ENCODE results near the gene PRCD. TPM values are rescaled to one million over a fixed set of nuclear protein-coding genes. Genes with fewer than 3 reads are reported as not detected.

PRCD gene
- polyA plus RNA-seq, 1 donor (not counting 4 experiments of a cell fraction or from before 2014, with no cell fraction given) = 1.2 TPM

- no peak for FAIRE-seq
- Histone ChIP-seq H3K9me1 (ENCODE audit: control insufficient read depth, extremely low read depth, insufficient read depth, low read length) (peaks cover 3% of the 10 kb centered on the region), H3K4me2 (ENCODE audit: control insufficient read depth, extremely low read depth, insufficient read depth, low read depth, low read length) (no peak overlapping the region), H3K27me3 (ENCODE audit: control insufficient read depth, extremely low read depth, insufficient read depth, low read length) (no peaks in the 10 kb centered on the region), H4K20me1 (ENCODE audit: control insufficient read depth, extremely low read depth, insufficient read depth, low read length) (peaks cover 21% of the 10 kb centered on the region), H3K4me1 (ENCODE audit: control insufficient read depth, extremely low read depth, insufficient read depth, low read length) (peaks cover 49% of the 10 kb centered on the region), H3K27ac (ENCODE audit: control insufficient read depth, insufficient read depth, low read length) (no peak overlapping the region), H3K9ac (ENCODE audit: control insufficient read depth, extremely low read depth, insufficient read depth, low read length) (no peak overlapping the region), H3K36me3 (ENCODE audit: control insufficient read depth in 2 of 2, extremely low read depth in 1 of 2, insufficient read depth in 2 of 2, low read length in 2 of 2) (peaks cover 5 to 6% of the 10 kb centered on the region in 2 experiments), H2AFZ (ENCODE audit: control insufficient read depth, low read length) (no peak overlapping the region), H3K79me2 (ENCODE audit: control insufficient read depth, insufficient read depth, low read length) (peaks cover 59% of the 10 kb centered on the region), H3K9me3 (ENCODE audit: control insufficient read depth, low read depth, low read length) (no peaks in the 10 kb centered on the region), H3K4me3 (ENCODE audit: control insufficient read depth in 2 of 3, extremely low read depth in 1 of 3, insufficient read depth in 2 of 3, low read depth in 1 of 3, low read length in 3 of 3) (no peak overlapping the region)
- no peak for TF ChIP-seq CTCF (optimal IDR thresholded peaks at IDR 0.05 in 1 of 3, IDR thresholded peaks at IDR 0.05 in 1 of 3, conservative IDR thresholded peaks at IDR 0.05 in 1 of 3; ENCODE audit: extremely low read depth in 1 of 3, insufficient read depth in 2 of 3, low read length in 3 of 3)
- TF ChIP-seq EZH2 (IDR thresholded peaks at IDR 0.05; ENCODE audit: low read length) = no peak
- no peak for DNase-seq (ENCODE audit: low read depth, low spot score)
- dilution Hi-C loops (cut with MboI; ENCODE audit: extremely low pct_ligation_motif_present, low sequenced_read_pairs) = no loop called here
Measured at GRCh38 chr17:76495663-76496400, 44.0 kb upstream of the PRCD start.

- Histone ChIP-seq H3K4me2 (ENCODE audit: control insufficient read depth, extremely low read depth, insufficient read depth, low read depth, low read length) (no peak overlapping the region), H2AFZ (ENCODE audit: control insufficient read depth, low read length) (no peak overlapping the region), H3K9me3 (ENCODE audit: control insufficient read depth, low read depth, low read length) (no peaks in the 10 kb centered on the region), H3K4me3 (ENCODE audit: control insufficient read depth in 2 of 3, extremely low read depth in 1 of 3, insufficient read depth in 2 of 3, low read depth in 1 of 3, low read length in 3 of 3) (no peak overlapping the region), H3K79me2 (ENCODE audit: control insufficient read depth, insufficient read depth, low read length) (peaks cover 62% of the 10 kb centered on the region), H3K9me1 (ENCODE audit: control insufficient read depth, extremely low read depth, insufficient read depth, low read length) (peaks cover 3% of the 10 kb centered on the region), H4K20me1 (ENCODE audit: control insufficient read depth, extremely low read depth, insufficient read depth, low read length) (peaks cover 21% of the 10 kb centered on the region), H3K9ac (ENCODE audit: control insufficient read depth, extremely low read depth, insufficient read depth, low read length) (no peak overlapping the region), H3K27me3 (ENCODE audit: control insufficient read depth, extremely low read depth, insufficient read depth, low read length) (no peaks in the 10 kb centered on the region), H3K27ac (ENCODE audit: control insufficient read depth, insufficient read depth, low read length) (no peak overlapping the region), H3K4me1 (ENCODE audit: control insufficient read depth, extremely low read depth, insufficient read depth, low read length) (peaks cover 50% of the 10 kb centered on the region), H3K36me3 (ENCODE audit: control insufficient read depth in 2 of 2, extremely low read depth in 1 of 2, insufficient read depth in 2 of 2, low read length in 2 of 2) (peaks cover 5 to 6% of the 10 kb centered on the region in 2 experiments)
- dilution Hi-C loops (cut with MboI; ENCODE audit: extremely low pct_ligation_motif_present, low sequenced_read_pairs) = no loop called here
- TF ChIP-seq CTCF (optimal IDR thresholded peaks at IDR 0.05 in 1 of 3, IDR thresholded peaks at IDR 0.05 in 1 of 3, conservative IDR thresholded peaks at IDR 0.05 in 1 of 3; ENCODE audit: extremely low read depth in 1 of 3, insufficient read depth in 2 of 3, low read length in 3 of 3) (no peak), EZH2 (IDR thresholded peaks at IDR 0.05; ENCODE audit: low read length) (no peak)
- DNase-seq (ENCODE audit: low read depth, low spot score) (no peak), FAIRE-seq (no peak)
Measured at GRCh38 chr17:76496464-76496863, 43.4 kb upstream of the PRCD start.

Measured in keratinocyte (primary cell).